ENCODE results near the gene USP14.
"Not testable (repeated sequence)": the region's sequence is repeated elsewhere in the genome, so short reads cannot be mapped to it uniquely, and the experiment has no call there.

USP14 gene

DNA sequence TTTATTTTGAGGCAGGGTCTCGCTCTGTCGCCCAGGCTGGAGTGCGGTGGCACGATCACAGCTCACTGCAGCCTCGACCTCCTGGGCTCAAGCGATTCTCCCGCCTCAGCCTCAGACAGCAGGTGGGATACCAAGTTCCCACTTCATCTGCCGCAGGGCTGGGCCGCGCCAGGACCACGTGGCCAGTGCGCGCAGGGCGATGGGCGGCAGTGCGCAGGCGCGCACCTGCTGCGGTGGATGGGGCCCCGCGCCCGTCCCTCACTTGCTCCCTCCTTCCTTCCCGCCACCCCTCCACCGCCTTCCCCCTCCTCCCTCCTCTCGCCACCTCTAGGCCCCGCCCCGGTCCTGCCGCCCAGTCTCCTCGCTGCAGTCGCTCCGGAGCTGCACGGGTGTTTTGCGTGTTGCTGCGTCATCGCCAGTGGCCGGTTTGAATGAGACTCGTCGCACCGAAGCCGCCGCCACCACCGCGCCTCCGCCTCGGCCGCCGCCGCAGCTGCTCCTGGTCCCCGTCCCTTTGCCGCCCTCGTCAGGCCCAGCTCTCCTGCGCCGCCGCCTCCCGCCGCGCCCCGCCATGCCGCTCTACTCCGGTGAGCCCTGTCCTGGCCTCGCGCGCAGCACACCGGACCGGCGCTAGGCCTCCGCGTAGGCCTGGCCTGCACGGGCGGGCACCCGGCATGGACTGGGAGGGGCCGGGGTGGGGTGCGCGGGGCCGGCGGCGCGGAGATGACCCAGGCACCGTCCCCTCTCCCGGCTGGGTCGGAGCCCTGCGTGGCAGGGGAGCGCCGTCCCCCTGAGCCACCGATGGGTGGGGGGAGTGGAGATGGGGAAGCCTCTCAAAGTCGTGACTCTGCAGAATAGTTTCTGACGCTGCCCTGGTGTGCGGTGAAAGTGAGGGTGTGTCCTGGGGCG is at the start of gene USP14:
TSS of gene USP14 (plus strand) at position 430 of the 909 bp plus-strand sequence. CDS start at position 572, 142 bp downstream.
- peak; percentile 90 for DNase-seq (ENCODE audit: low read depth)

DNA sequence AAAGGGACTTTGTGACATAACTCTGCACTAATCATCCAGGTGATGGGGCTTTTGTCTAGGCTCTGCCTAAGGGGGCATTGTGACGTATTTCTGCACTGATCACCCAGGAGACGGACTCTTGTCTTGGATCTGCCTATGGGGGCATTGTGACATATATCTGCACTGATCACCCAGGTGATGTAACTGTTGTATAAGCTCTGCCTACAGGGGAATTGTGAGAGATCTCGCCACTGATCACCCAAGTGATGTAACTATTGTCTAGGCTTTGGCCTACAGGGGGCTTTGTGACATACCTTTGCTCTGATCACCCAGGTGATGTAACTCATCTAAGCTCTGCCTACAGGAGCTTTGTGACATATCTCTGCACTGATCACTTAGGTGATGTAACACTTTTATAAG is 49.7 kb upstream of the USP14 start:
- DNase-seq (ENCODE audit: low read depth) = not testable (repeated sequence)

DNA sequence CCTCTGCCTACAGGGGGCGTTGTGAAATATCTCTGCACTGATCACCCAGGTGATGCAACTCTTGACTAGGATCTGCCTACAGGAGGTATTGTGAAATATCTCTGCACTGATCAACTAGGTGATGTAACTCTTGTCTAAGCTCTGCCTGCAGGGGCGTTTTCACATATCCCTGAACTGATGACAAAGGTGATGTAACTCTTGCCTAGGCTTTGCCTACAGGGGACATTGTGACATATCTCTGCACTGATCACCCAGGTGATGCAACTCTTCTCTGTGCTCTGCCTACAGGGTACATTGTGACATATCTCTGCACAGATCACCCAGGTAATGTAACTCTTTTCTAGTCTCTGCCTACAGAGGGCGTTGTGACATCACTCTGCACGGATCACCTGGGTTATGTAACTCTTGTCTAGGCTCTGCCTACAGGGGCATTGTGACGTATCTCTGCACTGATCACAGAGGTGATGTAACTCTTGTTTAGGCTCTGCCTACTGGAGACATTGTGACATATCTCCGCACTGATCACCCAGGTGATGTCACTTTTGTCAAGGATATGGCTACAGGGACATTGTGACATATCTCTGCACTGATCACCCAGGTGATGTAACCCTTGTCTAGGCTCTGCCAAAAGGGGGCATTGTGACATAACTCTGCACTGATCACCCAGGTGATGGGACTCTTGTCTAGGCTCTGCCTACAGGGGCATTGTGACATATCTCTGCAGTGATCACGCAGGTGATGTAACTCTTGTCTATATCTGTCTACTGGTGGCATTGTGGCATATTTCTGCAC is 49.0 kb upstream of the USP14 start:
- DNase-seq (ENCODE audit: low read depth) = not testable (repeated sequence)

DNA sequence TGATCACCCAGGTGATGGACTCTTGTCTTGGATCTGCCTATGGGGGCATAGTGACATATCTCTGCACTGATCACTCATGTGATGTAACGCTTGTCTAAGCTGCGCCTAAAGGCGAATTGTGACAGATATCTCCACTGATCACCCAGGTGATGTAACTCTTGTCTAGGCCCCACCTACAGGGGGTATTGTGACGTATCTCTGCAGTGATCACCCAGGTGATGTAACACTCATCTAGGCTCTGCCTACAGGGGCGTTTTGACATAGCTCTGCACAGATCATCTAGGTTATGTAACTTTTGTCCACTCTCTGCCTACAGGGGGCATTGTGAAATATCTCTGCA is 48.5 kb upstream of the USP14 start:
- DNase-seq (ENCODE audit: low read depth) = not testable (repeated sequence)

DNA sequence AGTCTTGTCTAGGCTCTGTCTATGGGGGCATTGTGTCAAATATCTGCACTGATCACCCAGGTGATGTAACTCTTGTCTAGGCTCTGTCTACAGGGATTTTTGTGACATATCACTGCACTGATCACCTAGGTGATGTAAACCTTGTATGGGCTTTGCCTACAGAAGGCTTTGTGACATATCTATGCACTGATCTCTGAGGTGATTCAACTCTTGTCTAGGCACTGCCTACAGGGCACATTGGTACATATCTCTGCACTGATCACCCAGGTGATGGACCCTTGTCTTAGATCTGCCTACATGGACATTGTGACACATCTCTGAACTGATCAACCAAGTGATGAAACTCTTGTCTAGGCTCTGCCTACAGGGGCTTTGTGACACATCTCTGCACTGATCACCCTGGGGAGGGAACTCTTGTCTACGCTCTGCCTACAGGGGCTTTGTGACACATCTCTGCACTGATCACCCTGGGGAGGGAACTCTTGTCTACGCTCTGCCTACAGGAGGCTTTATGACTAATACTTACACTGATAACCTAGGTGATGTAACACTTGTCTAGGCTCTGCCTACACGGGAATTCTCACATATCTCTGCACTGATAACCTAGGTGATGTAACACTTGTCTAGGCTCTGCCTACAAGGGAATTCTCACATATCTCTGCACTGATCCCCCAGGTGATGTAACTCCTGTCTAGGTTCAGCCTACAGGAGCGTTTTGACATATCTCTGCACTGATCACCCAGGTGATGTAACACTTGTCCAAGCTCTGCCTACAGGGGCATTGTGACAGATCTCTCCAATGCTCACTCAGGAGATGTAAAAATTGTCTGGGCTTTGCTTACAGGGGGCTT is 47.8 kb upstream of the USP14 start:
- not testable (repeated sequence) for DNase-seq (ENCODE audit: low read depth)

DNA sequence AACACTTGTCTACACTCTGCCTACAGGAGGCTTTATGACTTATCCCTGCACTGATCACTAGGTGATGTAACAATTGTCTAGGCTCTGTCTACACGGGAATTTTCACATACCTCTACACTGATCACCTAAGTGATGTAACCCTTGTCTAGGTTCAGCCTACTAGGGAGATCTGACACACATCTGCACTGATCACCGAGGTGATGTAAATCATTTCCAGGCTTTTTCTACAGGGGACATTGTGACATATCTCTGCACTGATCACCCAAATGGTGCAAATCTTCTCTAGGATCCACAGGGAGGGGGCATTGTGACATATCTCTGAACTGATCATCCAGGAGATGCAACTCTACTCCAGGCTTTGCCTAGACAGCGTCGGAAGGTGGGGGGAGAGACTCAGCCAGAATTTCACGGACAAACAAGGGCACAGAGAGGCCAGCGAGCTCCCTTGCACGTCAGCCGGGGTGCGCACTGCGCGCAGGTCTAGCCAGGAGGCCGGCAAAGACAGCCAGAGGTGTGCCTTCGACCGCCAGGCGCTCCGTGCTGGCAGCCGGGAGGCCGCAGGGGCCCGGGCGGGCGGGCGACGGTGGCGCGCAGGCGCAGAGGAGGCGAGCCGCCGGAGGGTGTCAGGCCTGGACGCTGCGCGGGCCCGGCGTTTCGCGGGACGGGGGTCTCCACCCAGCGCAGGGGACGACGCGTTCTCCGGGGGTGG is 46.9 kb upstream of the USP14 start:
- peak; percentile 36 for DNase-seq (ENCODE audit: low read depth)

DNA sequence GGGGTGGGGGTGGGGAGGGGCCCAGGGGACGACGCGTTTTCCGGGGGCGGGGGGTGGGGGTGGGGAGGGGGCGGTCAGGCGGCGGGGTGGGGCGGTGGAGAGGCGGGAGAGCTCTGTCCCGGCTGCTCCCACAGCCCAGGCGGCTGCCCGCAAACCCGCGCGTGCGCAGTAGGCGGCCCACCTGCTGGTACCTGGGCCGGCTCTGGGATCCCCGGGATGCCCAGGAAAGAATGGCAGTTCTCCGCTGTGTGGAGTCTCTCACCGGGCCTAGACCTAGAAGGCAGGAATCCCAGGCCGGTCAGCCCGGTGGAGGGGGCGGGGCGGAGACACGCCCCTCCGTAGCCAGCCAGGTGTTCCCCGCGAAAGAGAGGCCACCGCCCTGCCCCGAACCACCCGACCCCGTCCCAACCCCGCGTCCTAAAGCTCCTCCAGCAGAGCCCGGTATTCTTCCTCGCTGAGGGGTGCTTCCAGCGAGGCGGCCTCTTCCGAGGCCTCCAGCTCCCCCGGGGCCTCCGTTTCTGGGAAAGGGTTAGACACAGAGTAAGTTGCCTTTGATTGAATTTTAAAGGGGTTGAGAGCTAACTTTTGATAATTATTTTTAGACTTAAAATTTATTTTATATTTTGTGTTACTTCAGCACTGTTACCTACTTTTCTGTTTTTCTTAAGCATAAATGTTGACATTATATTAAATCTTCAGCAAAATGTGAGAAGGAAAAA is 46.2 kb upstream of the USP14 start:
- DNase-seq (ENCODE audit: low read depth) = not testable (repeated sequence)

DNA sequence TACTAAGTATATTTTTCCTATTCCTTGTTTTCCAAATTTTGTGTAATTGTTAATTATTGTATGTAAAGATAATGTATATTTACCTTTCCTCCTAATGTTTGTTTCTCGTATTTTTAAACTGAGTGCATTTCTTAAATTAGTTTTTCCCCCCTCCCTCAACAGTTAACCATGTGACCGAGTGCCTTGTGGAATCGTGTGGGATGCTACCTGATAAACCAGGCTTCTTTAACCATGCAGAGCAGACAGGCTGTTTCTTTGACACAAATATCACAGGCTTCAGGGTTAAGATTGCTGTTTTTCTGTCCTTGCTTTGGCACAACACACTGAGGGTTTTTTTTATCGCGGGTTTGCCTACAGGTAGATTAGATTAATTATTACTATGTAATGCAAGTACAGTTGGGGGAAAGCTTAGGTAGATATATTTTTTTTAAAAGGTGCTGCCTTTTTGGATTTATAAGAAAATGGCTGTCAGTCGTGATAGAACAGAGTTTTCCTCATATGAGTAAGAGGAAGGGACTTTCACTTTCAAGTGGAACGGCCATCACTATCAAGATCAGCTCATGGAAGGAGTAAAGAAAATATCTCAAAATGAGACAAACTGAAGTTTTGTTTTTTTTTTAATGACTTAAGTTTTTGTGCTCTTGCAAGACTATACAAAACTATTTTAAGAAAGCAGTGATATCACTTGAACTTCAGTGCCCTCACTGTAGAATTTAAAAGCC is 37.7 kb upstream of the USP14 start:
- not testable (repeated sequence) for DNase-seq (ENCODE audit: low read depth)

DNA sequence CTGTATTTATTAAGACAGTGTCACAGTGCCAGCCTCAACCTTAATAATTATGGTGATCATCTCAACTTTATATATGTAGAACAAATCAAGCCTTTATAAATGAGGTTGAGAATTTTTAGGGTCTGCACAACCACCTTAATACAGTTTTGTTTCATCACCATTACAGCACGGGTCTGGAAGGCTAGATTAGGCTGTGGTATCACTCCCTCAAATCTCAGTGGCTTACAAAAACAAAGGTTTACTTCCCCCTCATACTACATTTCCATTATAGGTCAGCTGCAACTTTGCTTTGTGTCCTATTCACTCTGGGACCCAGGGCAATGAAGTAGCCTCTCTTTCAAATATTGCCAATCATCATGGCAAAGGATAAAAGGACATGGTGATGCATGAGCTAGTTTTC is 23.3 kb upstream of the USP14 start:
- no peak for DNase-seq (ENCODE audit: low read depth)

DNA sequence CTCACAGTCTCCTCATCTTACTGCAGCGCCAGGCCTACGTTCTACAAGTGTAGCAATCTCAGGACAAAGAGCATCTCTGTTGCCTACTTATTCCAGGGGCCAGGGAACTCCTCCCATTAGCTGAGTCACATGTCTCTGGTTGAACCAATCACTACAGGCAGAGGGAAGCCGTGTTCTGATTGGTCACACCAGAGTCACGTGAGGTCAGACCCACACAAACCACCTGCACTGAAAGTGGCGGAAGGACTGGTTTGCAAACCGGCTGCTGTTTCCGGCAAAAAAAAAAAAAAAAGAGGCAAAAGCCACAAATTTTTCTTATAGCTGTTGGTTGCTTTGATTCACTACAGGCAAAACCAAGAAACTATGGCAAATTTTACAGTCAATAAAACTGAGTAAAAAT is 21.9 kb upstream of the USP14 start:
- no peak for DNase-seq (ENCODE audit: low read depth)

DNA sequence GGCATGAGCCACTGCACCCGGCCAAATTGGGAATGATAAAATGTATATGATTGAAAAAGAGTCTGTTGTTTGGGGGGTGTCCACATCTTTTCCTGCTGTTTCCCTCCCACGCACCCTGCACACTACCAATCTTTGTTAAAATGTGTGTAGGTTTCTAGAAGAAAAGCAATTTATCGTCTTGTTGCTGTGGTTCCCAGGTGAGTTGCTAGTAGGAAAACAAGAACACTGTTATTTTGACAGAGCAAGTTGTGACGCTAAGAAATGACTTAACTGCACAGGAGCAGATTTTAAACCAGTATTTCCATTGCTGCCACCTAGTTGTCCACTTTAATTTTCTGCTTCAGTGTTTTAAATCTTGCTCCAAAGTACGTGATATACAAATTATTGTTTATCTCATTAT is 21.0 kb upstream of the USP14 start:
- DNase-seq (ENCODE audit: low read depth) = no peak

DNA sequence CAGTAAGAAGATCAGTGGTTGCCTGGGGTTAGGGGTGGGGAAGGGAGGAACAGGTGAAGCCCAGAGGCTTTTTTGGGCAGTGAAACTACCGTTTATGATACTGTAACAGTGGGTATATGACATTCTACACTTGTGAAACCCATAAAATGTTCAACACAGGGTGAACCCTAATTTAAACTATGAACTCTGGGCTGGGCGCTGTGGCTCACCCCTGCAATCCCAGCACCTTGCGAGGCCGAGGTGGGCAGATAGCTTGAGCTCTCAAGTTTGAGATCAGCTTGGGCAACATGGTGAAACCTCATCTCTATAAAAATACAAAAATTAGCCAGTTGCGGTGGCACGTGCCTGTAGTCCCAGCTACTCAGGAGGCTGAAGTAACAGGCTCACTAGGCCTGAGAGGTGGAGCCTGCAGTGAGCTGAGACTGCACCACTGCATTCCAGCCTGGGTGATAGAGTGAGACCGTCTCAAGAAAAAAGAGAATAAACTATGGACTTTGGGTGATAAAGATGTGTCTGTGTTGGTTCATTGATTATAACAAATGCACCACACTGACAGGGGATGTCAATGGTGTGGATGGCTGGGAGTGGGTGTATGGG is 17.6 kb upstream of the USP14 start:
- no peak for DNase-seq (ENCODE audit: low read depth)

DNA sequence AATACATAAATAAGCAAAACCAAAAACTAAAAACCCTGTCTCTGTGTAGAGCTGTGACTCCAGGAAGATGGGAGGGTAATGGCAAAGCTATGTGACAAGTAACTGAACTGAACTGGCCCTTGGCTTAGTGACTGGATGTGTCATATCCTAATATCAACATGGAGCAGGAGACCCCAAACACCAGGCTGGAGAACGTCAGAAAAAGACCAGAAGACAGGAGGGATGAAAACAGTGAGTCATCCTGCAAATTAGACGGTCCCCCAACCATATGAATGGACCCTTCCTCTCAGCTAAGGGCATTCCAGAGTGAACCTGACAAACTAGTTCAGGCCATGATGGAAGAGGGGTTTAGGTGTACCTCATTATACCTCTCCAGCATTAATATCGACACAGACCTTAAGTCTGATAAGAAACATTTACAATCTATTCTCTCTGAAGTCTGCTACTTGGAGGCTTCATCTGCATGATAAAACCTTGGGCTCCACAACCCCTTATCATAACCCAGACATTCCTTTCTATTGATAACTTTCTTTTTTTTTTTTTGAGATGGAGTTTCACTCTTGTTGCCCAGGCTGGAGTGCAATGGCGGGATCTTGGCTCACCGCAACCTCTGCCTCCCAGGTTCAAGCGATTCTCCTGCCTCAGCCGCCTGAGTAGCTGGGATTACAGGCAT is 15.6 kb upstream of the USP14 start:
- DNase-seq (ENCODE audit: low read depth) = not testable (repeated sequence)

DNA sequence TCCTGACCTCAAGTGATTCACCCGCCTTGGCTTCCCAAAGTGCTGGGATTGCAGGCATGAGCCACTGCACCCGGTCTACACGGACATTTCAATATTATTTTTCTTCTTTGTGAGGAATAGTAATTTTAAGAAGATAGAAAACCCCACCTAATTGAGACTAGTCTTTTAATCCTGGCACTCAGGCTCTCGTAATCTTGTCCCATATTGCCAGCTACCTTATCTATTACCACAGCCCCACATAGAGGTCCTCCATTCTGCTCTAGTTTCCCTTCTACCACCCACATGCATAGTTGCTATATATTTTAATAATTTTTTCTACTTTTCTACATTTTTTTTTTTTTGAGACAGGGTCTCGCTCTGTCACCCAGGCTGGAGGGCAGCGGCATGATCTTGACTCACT is 9.5 kb upstream of the USP14 start:
- no peak for DNase-seq (ENCODE audit: low read depth)

DNA sequence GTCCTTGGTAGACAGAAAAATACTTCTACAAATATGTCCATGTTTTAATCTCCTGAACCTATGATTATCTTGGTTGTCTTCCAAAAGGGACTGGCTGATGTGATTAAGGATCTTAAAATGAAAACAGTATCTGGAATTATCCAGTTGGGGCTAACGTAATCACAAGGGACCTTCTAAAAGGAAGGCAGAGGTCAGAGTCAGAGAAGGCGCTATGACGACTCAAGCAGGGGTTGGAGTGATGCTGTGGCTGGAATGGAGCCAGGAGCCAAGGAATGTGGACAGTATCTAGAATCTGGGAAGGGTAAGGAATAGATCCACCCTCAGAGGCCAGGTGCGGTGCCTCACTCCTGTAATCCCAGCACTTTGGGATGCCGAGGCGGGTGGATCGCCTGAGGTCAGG is 4.2 kb upstream of the USP14 start:
- no peak for DNase-seq (ENCODE audit: low read depth)

DNA sequence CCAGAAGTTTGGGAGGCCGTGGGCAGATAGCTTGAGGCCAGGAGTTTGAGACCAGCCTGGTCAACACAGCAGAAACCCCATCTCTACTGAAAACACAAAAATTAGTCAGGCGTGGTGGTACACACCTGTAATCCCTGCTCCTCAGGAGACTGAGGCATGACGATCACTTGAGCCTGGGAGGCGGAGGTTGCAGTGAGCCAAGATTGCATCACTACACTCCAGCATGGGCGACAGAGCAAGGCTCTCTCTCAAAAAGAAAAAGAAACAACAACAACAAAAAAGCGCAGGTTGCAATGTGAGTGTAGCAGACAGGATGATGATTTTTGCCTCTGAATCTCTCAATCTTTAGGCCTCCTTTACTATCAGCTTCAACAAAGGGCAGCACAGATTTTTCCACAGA is 2.7 kb upstream of the USP14 start:
- no peak for DNase-seq (ENCODE audit: low read depth)

DNA sequence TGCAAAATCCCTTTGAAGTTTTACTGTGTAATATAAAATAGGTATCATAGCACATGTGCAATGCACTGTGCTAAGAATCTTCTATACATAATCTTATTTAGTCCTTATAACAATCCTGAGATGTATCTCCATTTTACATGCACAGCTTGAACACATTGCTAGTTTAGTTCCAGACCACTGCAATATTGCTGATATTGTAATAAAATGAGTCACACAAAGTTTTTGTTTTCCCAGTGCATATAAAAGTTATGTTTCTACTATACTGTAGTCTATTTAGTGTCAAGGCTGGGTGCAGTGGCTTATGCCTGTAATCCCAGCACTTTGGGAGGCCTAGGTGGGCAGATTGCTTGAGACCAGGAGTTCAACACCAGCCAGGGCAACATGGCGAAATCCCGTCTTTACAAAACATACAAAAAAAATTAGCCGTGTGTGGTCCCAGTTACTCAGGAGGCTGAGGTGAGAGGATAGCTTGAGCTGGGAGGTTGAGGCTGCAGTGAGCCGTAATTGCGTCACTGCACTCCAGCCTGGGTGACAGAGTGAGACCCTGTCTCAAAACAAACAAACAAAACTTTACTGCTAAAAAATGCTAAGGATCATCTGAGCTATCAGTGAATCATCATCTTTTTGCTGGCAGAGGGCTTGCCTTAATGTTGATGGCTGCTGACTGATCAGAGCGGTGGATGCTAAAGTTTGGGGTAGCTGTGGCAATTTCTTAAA is 1.7 kb upstream of the USP14 start:
- DNase-seq (ENCODE audit: low read depth) = no peak

DNA sequence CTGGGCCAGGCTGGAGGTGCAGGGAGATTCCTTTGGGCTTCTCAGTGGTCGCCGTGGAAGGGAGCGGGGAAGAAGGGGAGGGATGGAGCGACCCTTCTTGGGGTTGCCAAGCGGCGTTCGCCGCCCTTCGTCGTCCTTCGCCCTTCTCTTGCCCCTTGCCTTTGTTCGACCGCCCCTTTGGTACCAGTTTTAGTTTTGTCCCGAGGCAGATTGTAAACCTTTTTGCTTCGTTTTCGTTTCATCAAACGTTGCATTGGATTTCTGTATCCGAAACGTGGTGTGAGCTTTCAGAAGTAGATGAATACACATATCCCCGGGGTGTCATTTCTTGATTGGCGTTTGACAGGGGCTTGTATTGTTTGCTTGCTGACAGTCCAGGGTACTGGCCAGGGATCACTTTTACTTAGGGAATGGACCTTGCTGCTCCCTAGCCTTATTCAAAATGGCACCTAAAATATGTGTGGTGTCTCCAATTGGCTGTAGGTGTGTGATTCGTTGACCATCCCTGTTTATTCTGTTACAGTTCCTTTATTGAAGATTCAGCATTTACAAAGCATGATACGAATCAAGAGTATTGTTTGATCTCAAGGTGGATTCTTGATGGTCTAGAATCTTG is 788 bp downstream of the USP14 start:
- no peak for DNase-seq (ENCODE audit: low read depth)
